Stimulated activated CD8-positive, alpha-beta memory T cell treated with anti-CD3 and anti-CD28 coated beads, Interleukin-7, amount 100 ng/mL, for 48 hours (primary cell): Measurements from ENCODE around the gene AQP12B.

Experiments
- DNase-seq, 2 donors: peaks; one replicate each; pipeline ENCODE4 v3.0.0-alpha.2; 2020; ENCODE audit warnings: low read depth in 1 of 2; ENCODE audit errors: extremely low read depth in 1 of 2

AQP12B gene

GRCh38 chr2:240650254-240650965, 32.3 kb downstream of the AQP12B start:
- DNase-seq, result no peak

- no peak for DNase-seq
Measured at GRCh38 chr2:240649331-240649730, 33.4 kb downstream of the AQP12B start.

- DNase-seq, result no peak
Measured at GRCh38 chr2:240648650-240649275, 33.9 kb downstream of the AQP12B start.

- no peak for DNase-seq
Measured at GRCh38 chr2:240648155-240648649, 34.5 kb downstream of the AQP12B start.

GRCh38 chr2:240647503-240648154, 35.1 kb downstream of the AQP12B start:
- DNase-seq, result no peak

- DNase-seq, result no peak
Measured at GRCh38 chr2:240646900-240647502, 35.7 kb downstream of the AQP12B start.

GRCh38 chr2:240646176-240646899, 36.3 kb downstream of the AQP12B start:
- DNase-seq, result no peak

- DNase-seq, result no peak
Measured at GRCh38 chr2:240645801-240646175, 36.9 kb downstream of the AQP12B start.

- no peak for DNase-seq
Measured at GRCh38 chr2:240645346-240645745, 37.3 kb downstream of the AQP12B start.

- no peak for DNase-seq
Measured at GRCh38 chr2:240644859-240645301, 37.8 kb downstream of the AQP12B start.

GRCh38 chr2:240644171-240644651, 38.5 kb downstream of the AQP12B start:
- DNase-seq, result no peak

GRCh38 chr2:240643811-240644150, 38.9 kb downstream of the AQP12B start:
- no peak for DNase-seq

- no peak for DNase-seq
Measured at GRCh38 chr2:240643093-240643810, 39.4 kb downstream of the AQP12B start.

GRCh38 chr2:240642806-240643092, 39.9 kb downstream of the AQP12B start:
- no peak for DNase-seq

- DNase-seq, result no peak
Measured at GRCh38 chr2:240642061-240642805, 40.5 kb downstream of the AQP12B start.

GRCh38 chr2:240640939-240641338, 41.7 kb downstream of the AQP12B start:
- no peak for DNase-seq

GRCh38 chr2:240639566-240639965, 43.1 kb downstream of the AQP12B start:
- no peak for DNase-seq

- no peak for DNase-seq
Measured at GRCh38 chr2:240638512-240639160, 44.0 kb downstream of the AQP12B start.

GRCh38 chr2:240637901-240638345, 44.8 kb downstream of the AQP12B start:
- DNase-seq, result no peak
